ENCODE measurements around the gene CREBL2.

DNA sequence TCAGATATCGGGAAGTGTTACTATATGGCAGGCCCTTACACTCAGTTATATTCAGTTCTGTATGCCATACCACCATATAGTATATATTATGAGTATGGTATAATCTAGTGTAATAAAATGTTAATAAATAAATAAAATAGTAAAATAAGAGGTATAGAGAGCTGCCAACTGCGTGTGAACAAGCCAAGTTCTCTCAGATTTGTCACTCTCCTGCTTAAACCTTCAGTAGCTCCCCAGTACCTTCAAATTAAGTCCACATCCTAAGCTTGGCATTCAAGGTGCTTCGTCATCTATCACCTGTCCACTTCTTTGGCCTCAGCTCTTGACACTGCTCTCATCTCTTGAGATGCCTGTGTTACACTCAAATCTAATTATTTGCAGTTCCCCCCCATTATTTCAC, 12.8 kb upstream of the CREBL2 start:
- TF ChIP-seq CTCF (IDR thresholded peaks at IDR 0.05), result no peak
- TF ChIP-seq EP300 (IDR thresholded peaks at IDR 0.05; ENCODE audit: low read depth), result no peak
- TF ChIP-seq POLR2A (IDR thresholded peaks at IDR 0.05), result no peak

Measured in transverse colon (tissue), 3 donors.